HG03520 (cell line): ENCODE results near the gene NEURL2.

ENCODE experiments used
- ATAC-seq: cut with Tn5 transposase; IDR thresholded peaks from one replicate; pipeline ENCODE4 v1.9.1; 2021; ENCODE audit warnings: mild to moderate bottlenecking, moderate library complexity; ENCODE audit not compliant: unreplicated experiment

Gene NEURL2

DNA sequence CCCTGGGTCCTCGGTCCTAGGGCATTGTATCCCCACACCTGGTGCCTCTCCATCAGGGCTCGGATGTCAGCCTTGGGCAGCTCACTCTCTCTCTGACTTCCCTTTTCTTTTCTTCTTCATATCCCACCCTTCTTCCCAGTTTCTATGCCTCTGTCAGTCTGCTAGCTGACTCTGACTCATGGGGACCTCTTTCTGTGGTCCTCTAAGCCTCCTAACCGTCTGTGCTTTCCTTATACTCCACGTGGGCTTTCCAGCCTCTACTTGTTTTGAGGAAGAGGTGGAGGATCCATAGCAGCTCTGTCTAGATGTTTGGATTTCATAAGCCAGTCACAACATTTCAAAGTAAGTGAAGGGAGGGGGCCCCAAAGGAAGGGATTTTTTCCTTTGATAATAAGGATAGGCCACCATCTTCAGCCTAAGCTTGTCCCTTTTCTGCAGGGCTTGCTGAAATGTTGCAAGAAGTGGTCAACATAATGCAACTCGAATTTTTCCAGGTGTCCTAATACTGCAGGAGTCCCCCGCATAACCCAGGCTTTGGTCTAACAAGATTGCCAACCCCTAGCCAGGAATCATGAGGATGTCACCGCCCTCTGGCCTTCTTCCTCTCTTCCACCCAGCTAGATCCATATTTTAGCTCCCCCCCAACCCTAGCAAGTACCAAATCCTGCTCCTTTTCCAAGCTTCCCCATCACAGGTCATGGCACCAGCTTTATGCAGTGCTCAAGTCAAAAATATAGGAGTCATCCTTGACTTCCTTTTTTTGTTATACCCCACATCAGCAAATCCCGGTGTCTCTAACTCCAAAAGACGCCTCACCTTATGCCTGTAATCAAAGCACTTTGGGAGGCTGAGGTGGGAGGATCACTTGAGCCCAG is 29.7 kb upstream of the NEURL2 start:
- no peak for ATAC-seq

DNA sequence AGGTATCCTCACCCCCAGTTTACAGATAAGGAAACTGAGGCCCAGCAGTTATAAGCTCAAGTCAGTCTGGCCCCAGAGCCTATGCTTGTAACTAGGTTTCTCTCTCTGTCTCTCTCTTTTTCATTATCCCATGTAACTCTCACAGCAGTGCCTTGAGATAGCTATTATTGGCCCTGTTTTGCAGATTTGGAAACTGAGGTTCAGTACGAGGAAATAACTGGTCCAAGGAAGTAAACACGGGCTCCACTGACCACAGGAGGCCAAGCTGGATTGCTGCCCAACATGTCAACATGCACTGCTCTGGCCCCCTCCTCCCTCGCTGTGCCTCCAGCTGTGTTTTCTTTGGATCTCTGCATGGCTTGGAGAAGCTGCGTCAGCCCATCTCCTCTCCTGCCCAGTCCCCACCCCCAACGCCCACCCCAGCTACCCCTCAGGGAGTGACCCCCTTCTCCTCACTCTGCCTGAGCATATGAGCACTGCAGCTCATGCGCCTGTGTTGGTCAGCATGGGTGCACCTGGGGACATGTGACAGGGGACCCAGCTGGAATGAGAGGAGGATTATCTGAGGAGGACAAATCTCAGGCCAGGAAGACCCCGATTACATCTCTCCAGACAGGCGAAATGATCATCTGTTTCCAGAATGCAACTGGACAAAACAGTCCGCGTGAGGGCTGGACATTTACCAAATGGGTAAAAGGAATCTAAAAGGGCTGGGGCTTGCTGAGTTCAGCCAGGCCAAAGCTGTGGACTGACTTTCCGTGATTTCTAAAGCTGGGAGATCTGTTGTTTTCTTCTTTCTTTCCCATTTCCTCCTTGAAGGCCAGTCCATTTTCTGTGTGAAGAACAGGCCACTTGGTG is 28.8 kb upstream of the NEURL2 start:
- ATAC-seq: no peak

- no peak for ATAC-seq
Observed at GRCh38 chr20:45918779-45919537, 27.9 kb upstream of the NEURL2 start.

- no peak for ATAC-seq
Observed at GRCh38 chr20:45918182-45918737, 27.3 kb upstream of the NEURL2 start.

DNA sequence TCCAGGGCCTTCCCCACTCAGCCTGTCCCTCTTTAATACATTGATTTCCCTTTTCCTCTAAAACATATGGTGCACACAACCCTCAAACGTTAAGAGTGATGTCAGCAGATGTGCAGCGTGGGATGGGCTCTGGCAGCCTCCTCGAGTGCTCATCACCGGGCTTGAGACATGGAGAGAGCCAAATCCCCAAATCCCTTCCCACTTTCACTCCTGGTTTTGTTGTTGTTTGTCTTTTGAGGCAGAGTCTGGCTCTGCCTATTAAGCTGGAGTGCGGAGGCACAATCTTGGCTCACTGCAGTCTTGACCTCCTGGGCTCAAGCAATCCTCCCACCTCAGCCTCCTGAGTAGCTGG is 26.8 kb upstream of the NEURL2 start:
- no peak for ATAC-seq

GRCh38 chr20:45913116-45913515 is 22.1 kb upstream of the NEURL2 start:
- ATAC-seq: no peak

GRCh38 chr20:45912344-45912682 is 21.3 kb upstream of the NEURL2 start:
- no peak for ATAC-seq

DNA sequence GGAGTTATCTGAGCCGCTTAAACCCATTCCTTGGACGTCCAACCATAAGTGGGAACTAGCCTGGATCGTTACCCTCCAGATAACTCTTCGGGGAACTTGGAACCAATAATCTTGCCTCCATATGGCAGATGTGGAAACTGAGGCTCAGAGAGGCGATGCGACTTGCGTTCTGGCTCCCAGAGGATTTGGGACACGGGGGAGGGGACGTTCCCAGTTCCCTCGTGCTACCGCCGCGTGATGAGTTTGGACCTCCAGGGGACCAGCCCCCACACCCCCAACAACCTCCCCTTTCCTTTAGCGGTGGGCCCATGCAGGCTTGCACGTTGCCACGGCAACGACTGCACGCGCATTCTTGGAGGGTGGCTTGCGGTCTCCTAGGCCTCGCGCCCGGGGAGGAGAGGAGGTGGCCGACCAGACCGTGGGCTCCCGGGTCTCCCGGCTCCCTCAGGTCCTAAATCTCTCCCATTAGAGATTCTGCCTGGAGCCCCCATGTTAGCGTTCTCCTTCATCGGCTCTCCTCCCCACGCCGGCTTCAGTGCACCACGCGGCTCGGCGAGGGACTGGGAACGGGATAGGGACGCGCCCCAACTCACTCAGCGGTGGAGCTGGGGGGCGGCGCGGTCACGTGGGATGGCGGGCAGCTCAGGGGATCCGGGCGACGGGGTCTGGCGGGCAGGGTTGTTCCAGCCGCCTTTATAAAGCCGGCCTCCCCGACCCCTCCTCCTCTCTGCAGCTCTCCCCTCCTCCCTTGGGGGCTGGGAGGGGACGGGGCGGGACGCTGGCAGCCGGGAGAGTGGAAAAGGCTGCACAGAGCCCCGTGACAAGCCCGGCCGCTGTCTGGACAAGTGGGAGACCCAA is 20.7 kb upstream of the NEURL2 start, which contains the start of gene PLTP:
PLTP (minus strand) TSS at position 670 of the 858 bp plus-strand sequence. CDS start 703 bp downstream, outside the sequence.
- ATAC-seq: no peak

DNA sequence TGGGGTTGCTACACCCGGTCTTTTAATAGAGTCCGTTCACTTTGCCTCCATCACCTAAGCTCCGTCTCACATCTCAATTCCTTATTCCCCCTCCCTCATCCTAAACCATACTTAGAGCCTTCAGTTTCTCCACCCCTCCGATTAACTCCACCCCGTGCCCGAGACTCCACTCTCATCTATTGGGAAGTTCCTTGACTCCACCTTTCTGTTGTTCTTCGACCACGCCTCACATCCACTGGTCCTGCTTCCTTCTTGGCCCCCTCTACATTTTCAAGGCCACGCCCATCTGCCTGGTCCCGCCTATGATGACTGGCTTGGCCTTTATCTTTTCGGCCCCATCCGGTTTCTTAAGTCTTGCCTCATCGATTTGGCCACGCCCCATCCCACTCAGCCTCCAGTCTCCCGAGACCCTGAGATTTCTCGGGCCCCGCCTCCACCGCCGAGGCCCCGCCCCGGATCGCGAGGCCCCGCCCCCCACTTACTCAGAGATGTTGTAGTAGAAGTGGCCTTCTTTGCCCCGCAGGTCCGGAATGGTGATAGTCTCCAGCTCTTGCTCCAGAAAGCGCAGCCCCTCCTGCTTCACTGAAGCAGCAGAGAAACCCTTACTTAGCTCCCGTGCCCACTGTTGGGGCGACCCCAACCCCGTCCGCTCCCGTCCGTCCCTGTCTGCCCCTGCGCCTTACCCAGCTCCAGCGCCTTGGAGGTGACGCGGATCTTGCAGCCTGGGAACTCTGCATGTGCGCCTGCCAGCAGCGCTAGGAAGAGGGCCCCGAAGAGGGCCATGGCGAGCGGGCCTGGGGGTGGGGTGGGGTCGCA is 19.9 kb upstream of the NEURL2 start:
- ATAC-seq: peak; percentile 93

GRCh38 chr20:45909817-45910669 is 19.0 kb upstream of the NEURL2 start:
- ATAC-seq: no peak

DNA sequence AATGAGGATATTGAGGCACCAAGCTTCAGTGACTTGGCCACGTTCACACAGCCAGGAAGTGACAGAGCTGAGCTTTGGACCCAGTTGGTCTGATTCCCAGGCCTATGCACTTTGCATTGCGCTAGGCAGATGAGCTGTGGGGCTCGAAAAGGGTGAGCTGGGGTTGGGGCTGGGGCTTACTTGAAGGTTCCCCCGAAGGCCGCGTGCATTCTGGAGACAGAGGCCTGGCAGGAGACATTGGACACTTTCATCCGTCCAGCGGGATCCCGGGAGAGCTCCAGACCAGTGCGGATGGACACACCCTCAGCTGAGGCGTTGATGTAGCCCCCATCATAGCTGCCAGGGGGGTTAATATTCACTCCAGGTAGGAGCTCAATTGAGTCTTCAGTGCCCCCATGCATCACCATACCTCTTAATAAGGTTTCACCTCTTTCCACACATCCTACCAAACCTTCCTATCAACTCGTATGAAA is 18.4 kb upstream of the NEURL2 start:
- ATAC-seq: no peak

GRCh38 chr20:45908084-45908483 is 17.1 kb upstream of the NEURL2 start:
- ATAC-seq: no peak

DNA sequence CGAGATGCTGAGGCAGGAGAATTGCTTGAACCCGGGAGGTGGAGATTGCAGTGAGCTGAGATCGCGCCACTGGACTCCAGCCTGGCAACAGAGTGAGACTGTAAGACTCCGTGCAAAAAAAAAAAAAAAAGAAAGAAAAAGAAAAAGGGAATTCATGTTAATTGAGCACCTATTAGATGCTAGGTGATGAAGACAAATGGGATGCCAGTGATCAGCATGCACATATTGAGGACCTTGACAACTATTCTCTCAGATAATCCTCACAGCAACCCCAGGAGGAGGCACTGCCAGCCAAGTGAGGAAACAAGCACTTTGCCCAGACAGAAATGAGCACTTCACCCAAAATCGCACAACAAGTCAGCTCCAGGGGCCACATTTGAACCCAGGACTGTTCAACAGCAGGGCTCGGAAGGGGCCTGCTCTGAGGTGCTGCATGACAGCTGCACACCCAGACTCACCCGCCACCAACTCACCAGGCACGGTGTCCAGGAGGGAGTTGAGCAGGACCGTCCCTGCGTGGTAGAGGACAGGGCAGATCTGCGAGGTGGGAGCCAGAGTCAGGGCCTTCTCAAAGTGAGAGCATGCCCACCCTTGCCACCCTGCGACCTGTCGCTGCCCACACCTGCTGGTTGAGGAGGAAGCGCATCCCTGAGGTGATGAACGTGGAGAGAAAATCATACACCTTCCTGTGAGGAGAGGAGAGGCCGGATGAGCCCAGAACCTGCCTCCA is 16.4 kb upstream of the NEURL2 start:
- no peak for ATAC-seq

DNA sequence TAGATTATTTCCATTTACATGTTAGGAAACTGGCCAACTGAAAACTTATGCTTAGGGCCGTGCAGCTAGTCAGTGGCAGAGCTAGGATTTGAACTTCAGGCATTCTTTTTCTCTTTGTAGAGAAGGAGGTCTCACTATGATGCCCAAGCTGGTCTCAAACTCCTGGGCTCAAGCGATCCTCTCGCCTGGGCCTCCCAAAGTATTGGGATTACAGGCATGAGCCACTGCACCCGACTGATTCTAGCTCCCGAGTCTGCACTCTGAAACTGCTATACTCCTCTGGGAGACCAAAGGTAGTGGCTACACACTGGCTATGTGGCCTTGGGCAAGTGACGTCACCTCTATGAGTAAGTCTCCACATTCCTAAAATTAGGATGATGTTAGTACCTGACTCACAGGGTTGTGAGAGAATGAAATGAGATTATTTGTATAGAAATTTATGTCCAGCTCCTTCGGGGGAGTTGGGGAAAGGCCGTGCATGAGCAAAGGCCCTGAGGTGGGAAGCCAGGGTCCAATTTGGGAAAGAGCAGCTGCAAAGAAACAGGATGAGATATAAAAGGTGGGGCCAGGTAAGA is 14.6 kb upstream of the NEURL2 start:
- ATAC-seq: no peak

DNA sequence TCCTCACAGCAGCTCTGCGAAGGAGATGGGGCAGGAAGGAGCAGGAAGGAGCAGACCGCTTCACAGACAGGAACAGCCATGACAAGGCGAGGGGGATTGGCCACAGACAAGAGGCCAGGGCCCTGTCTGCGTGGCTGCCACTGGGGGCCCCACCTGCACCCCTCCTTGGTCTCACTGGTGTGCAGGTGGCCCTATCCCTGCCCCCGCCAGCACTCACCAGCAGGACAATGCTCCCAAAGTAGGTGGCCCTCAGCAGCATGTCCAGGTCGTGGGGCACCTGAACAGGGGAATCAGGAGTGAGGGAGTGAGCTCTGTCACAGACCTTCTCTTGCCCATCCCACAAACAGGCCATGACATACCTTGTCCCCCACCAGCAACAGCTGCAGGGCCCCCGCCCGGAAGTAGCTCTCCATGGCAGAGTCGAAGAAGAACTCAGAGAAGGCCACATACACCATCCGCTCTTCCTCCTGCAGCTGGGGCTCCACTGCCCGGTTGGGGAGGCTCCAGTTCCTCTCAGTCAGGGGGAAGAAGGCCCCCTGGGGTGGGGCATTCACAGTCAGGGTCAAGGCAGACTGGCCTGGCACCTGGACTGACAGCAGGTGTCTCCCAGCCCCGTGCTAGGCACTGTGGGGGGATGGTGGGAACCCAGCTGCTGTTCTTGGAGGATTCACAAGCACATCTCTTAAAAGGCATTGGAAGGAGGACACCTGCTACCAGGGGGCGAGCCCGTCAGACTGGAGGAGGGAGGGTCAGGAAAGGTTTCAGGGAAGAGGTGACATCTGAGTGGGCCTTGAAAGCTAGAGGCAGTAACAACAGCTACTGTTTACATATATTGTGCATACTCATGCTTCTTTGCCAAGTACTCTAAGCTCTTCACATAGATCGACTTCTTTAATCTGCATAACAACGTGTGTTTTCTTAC is 13.8 kb upstream of the NEURL2 start:
- no peak for ATAC-seq

- ATAC-seq: no peak
Observed at GRCh38 chr20:45902199-45902701, 11.2 kb upstream of the NEURL2 start.
